HL-60 (cell line): ENCODE results near the gene MRPL2.

ENCODE experiments used
- DNase-seq, 2 experiments: peaks; one replicate each; pipeline ENCODE4 v3.0.0-alpha.2; 2010 to 2020; ENCODE audit warnings: low read depth in 1 of 2, low spot score in 1 of 2
- H3K27ac ChIP-seq: fragments of 250-450 bp; sonication (Bioruptor Pico); replicated peaks from 2 replicates; pipeline ENCODE4 v1.5.1; 2020; ENCODE audit warnings: mild to moderate bottlenecking, moderate library complexity
- H3K27me3 ChIP-seq: fragments of 250-450 bp; sonication (Bioruptor Pico); 2 replicates; pipeline ENCODE4 v1.5.1; 2021; ENCODE audit warnings: mild to moderate bottlenecking, moderate library complexity; ENCODE audit not compliant: insufficient read depth, poor library complexity, severe bottlenecking
- H3K4me3 ChIP-seq: replicated peaks from 2 replicates; pipeline ENCODE4 v1.5.1; 2011; ENCODE audit warnings: mild to moderate bottlenecking, control low read depth, low read length; ENCODE audit not compliant: insufficient read depth
- CTCF ChIP-seq: IDR thresholded peaks from one replicate; pipeline ENCODE4 v1.5.1; 2011; ENCODE audit warnings: low read length, control low read depth, inconsistent platforms; ENCODE audit not compliant: insufficient read depth
- GABPA ChIP-seq: IDR thresholded peaks from 2 replicates; pipeline ENCODE4 v1.6.1; 2012; ENCODE audit warnings: low read depth
- POLR2AphosphoS5 ChIP-seq: IDR thresholded peaks from 2 replicates; pipeline ENCODE4 v1.6.1; 2012; ENCODE audit warnings: low read depth
- SPI1 ChIP-seq: IDR thresholded peaks from 2 replicates; pipeline ENCODE4 v1.6.1; 2012; ENCODE audit warnings: low read depth, mild to moderate bottlenecking, borderline replicate concordance
- TF ChIP-seq, protein P1 (sequence below): IDR thresholded peaks from 2 replicates; pipeline ENCODE4 v1.6.1; 2012; ENCODE audit warnings: low read depth; ENCODE audit not compliant: insufficient replicate concordance

The MRPL2 gene

GRCh38 chr6:43020052-43020705 lies 39.1 kb downstream of the MRPL2 start:
- Histone ChIP-seq H3K27ac (no peak overlapping the region), H3K27me3 (no peaks in the 10 kb centered on the region), H3K4me3 (no peak overlapping the region)
- TF ChIP-seq, protein P1, sequence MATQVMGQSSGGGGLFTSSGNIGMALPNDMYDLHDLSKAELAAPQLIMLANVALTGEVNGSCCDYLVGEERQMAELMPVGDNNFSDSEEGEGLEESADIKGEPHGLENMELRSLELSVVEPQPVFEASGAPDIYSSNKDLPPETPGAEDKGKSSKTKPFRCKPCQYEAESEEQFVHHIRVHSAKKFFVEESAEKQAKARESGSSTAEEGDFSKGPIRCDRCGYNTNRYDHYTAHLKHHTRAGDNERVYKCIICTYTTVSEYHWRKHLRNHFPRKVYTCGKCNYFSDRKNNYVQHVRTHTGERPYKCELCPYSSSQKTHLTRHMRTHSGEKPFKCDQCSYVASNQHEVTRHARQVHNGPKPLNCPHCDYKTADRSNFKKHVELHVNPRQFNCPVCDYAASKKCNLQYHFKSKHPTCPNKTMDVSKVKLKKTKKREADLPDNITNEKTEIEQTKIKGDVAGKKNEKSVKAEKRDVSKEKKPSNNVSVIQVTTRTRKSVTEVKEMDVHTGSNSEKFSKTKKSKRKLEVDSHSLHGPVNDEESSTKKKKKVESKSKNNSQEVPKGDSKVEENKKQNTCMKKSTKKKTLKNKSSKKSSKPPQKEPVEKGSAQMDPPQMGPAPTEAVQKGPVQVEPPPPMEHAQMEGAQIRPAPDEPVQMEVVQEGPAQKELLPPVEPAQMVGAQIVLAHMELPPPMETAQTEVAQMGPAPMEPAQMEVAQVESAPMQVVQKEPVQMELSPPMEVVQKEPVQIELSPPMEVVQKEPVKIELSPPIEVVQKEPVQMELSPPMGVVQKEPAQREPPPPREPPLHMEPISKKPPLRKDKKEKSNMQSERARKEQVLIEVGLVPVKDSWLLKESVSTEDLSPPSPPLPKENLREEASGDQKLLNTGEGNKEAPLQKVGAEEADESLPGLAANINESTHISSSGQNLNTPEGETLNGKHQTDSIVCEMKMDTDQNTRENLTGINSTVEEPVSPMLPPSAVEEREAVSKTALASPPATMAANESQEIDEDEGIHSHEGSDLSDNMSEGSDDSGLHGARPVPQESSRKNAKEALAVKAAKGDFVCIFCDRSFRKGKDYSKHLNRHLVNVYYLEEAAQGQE: no peak
- no peak for TF ChIP-seq SPI1
- TF ChIP-seq GABPA: no peak
- no peak for TF ChIP-seq POLR2AphosphoS5
- TF ChIP-seq CTCF: no peak
- no peak for DNase-seq

DNA sequence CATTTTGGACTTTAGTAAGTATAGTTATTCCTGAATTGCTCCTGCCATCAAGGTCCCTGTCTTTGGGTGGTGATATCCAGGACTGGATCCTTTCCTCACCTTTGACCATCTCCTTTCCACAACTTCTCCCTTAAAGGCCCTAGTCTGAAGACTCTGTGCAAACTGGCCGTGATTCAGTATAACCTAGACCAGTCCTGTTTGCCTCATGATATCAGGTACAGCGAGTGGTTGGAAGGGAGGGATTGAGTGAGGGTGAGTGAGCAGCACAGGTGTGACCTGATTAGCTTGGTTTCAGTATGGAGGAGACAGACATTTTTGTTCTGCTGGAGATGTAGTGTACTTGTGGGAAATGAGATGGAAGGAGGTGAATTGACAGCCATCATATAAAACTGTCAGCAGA lies 40.1 kb downstream of the MRPL2 start:
- TF ChIP-seq POLR2AphosphoS5: no peak
- no peak for TF ChIP-seq GABPA
- no peak for TF ChIP-seq CTCF
- no peak for TF ChIP-seq SPI1
- TF ChIP-seq, protein P1: no peak
- no peaks in the 10 kb centered on the region for H3K27me3 ChIP-seq

DNA sequence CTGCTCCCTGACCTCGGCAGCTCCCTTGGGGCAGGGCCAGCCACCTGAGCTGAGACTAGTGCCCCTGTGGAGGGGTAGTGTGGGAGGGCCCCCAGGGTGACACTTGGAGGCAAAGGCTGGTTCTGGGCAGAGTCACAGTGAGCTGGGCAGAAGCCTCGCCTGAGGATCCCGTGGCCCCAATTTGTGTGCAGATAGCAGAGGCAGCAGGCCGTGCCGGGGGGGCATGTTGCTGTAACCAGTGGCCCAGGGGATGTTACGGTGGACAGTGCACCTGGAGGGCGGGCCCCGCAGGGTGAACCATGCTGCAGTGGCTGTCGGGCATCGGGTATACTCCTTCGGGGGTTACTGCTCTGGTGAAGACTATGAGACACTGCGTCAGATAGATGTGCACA lies 42.3 kb downstream of the MRPL2 start:
- TF ChIP-seq CTCF (no peak), GABPA (no peak), POLR2AphosphoS5 (no peak), SPI1 (no peak)
- TF ChIP-seq, protein P1: no peak
- Histone ChIP-seq H3K27me3 (no peaks in the 10 kb centered on the region), H3K4me3 (no peak overlapping the region), H3K27ac (peak overlapping the region; percentile 56)
- DNase-seq: no peak

More for the DNA sequence above, 40.1 kb downstream of the MRPL2 start:
- Histone ChIP-seq H3K27ac (no peak overlapping the region), H3K4me3 (no peak overlapping the region)
- DNase-seq: no peak
